Activated naive CD4-positive, alpha-beta T cell treated with anti-CD3 and anti-CD28 coated beads, Interleukin-2, amount 10 ng/mL, durations not matched to agents 7 days and 5 days (primary cell): Measurements from ENCODE around the gene TUBGCP6.

Experiments
- CTCF ChIA-PET: fragments of 350-600 bp; sonication (Branson Sonifier 250); formaldehyde crosslinking; loops from one replicate; lab custom pipeline; 2021; ENCODE audit warnings: antibody characterized with exemption; lab: Charles Lee
- DNase-seq: peaks from one replicate; pipeline ENCODE4 v3.0.0-alpha.2; 2020
- H3K27ac Mint-ChIP-seq: one replicate; pipeline ENCODE4 v1.8.0; 2021; ENCODE audit warnings: mild to moderate bottlenecking, moderate library complexity, mixed read lengths
- H3K27me3 Mint-ChIP-seq: one replicate; pipeline ENCODE4 v1.8.0; 2021; ENCODE audit warnings: mild to moderate bottlenecking, mixed read lengths
- H3K36me3 Mint-ChIP-seq: one replicate; pipeline ENCODE4 v1.8.0; 2021; ENCODE audit warnings: mixed read lengths
- H3K4me1 Mint-ChIP-seq: one replicate; pipeline ENCODE4 v1.8.0; 2021; ENCODE audit warnings: mixed read lengths
- H3K4me3 Mint-ChIP-seq: one replicate; pipeline ENCODE4 v1.8.0; 2021; ENCODE audit warnings: mild to moderate bottlenecking, moderate library complexity, mixed read lengths
- H3K9me3 Mint-ChIP-seq: one replicate; pipeline ENCODE4 v1.8.0; 2021; ENCODE audit warnings: mixed read lengths

Gene TUBGCP6

DNA sequence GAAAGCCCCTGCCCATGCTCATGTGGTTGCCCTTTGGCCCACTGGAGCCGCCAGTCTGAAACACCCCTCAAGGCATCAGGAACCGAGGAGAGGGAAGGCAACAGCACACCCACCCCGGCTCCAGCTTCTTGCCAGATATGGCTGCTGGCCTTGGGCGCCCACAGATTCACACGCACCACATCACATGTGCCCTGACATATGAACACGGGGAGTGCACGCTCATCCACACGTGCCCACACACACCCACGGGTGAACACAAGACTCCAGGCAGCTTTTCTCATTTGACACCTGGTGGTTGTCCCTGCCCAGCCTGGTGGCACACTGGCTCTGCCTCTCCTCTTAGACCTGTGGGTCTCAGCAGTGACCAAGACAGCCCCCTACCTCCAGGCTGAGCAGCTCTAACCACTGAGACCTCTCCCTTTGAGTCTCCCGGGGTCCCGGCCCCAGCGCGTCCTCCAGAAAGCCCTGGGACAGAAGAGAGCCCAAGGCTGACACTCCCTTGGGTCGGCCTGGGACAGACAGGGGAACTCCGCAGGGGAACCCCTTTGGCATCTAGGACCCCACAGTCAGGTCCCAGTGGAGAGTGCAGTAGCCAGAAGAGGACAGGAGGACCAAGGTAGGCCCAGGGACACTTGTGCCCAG is 19.4 kb upstream of the TUBGCP6 start:
- H3K27ac Mint-ChIP-seq: no peak overlapping the region
- peaks cover 17% of the 10 kb centered on the region for H3K4me1 Mint-ChIP-seq
- no peaks in the 10 kb centered on the region for H3K36me3 Mint-ChIP-seq
- no peaks in the 10 kb centered on the region for H3K9me3 Mint-ChIP-seq
- DNase-seq: no peak
- no peak overlapping the region for H3K4me3 Mint-ChIP-seq
- CTCF ChIA-PET: interaction anchor here (1.0 to 2.1 kb wide), 2 partner anchors 11 to 77 kb away, joined by 3 to 7 read pairs; no protein-coding TSS in a partner anchor
- H3K27me3 Mint-ChIP-seq: peaks cover 75% of the 10 kb centered on the region

DNA sequence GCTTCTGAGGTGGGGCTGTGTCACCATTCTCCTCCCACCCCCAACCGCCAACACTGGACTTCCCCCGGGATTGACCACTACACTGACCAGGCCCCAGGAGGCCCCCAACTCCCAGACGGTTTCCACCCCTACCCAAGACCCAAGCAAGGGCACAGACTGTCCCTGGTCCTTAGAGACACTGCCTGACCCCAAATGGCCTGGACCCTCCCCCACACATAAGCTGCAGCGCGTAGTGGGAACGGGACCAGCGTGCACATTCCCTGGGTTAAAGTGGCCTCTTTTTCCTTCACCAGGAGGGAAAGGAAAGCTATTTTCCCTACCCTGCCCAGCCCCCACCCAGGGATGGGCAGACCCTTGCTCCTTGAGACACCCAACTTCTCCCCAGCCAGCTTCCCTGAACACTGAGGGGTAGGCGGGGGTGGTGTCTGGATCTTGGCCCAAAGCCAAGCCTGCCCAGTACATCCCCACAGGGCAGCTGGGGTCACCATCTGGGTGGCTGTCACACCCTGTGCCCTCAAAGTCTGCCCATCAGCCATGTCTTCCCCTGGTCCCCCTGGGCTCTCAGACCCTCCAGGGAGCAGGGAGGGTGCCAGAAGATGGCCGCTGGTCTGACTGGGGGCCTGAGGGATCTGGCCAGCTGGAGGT is 18.3 kb upstream of the TUBGCP6 start:
- Mint-ChIP-seq H3K27ac (no peak overlapping the region), H3K4me1 (peaks cover 9% of the 10 kb centered on the region), H3K36me3 (no peaks in the 10 kb centered on the region), H3K27me3 (peaks cover 74% of the 10 kb centered on the region), H3K4me3 (no peak overlapping the region), H3K9me3 (no peaks in the 10 kb centered on the region)
- no peak for DNase-seq
- CTCF ChIA-PET: interaction anchor here (1.1 to 2.1 kb wide), 3 partner anchors 10 to 79 kb away, joined by 4 to 7 read pairs (median 5); partner anchors contain the start of gene HDAC10

DNA sequence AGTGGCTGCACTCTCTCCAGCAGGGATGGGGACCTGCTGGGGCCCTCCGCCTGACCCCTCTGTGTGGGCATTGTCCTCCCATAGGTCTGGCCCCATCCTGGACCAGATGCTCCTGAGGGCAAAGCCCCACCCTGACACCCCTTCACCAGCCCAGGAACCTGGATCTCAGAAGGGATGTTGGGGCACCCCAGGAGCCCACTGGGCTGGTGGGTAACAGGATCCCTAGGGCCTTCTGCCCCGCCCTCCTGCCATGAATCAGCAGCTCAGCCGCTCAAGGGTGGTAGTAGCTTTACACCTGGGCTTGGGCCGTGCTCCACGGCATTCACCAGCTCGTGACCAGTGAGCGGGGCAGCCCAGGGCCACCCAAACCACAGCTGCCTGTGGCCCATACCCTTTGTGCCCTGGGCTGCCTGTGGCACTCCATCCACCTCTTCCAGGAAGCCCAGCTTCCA is 17.7 kb upstream of the TUBGCP6 start:
- peaks cover 7% of the 10 kb centered on the region for H3K4me1 Mint-ChIP-seq
- peak overlapping the region; percentile 56 for H3K4me3 Mint-ChIP-seq
- DNase-seq: no peak
- H3K9me3 Mint-ChIP-seq: no peaks in the 10 kb centered on the region
- H3K36me3 Mint-ChIP-seq: no peaks in the 10 kb centered on the region
- CTCF ChIA-PET: interaction anchor here (1.1 to 2.1 kb wide), 3 partner anchors 10 to 80 kb away, joined by 4 to 7 read pairs (median 5); partner anchors contain the start of gene HDAC10
- peaks cover 73% of the 10 kb centered on the region for H3K27me3 Mint-ChIP-seq
- H3K27ac Mint-ChIP-seq: no peak overlapping the region

DNA sequence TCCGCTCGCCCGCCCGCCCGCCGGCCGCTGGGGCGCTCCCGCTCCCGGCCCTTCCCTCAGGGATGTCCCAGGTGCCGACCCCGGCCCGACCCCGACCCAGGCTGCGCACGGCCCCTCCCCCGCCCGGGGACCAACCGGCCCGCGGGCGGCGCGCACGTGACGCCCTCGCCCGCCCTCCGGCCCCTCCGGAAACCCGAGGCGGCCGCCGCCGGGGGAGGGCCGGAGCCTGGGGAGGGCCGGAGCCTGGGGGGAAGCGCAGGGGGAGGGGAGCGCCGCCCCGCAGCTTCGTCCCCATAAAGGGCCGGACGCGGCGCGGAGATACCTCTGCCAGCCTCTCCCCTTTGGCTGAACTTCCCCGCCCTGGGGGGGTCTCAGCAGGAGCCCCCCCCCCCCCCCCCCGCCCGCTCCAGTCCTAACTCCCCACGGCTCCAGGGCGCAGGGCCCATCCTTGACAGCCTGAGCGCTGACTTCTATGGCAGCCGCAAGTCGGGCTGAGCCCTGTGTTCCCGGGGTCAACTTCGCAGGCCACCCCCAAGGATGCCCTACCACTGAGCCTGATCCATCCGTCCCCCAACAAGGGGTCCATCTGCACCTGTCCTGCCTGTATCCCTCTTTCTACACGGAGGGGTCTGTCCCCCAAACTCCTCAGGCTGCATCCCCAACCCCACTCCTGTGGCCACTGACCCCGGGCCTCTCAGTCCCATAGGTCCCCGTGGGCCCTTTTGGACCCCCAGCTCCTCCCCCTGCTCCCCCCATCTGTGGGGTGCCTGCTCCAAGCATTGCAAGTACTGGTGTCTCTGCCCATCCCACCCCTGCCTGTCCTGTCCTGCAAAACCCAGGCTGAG is 17.0 kb upstream of the TUBGCP6 start, which contains the start of gene MAPK12:
TSS of gene MAPK12 (minus strand) at position 69 of the 845 bp plus-strand sequence. CDS start 174 bp downstream, outside the sequence.
- H3K27me3 Mint-ChIP-seq: peaks cover 76% of the 10 kb centered on the region
- CTCF ChIA-PET: interaction anchor here (1.1 to 2.1 kb wide), 4 partner anchors 9 to 80 kb away, joined by 3 to 7 read pairs (median 4); partner anchors contain the start of gene HDAC10
- H3K4me1 Mint-ChIP-seq: peaks cover 7% of the 10 kb centered on the region
- no peaks in the 10 kb centered on the region for H3K9me3 Mint-ChIP-seq
- H3K27ac Mint-ChIP-seq: no peak within 1 kb of the TSS
- DNase-seq: no peak
- H3K4me3 Mint-ChIP-seq: peak within 1 kb of the TSS; percentile 56
- H3K36me3 Mint-ChIP-seq: no peaks in the 10 kb centered on the region

DNA sequence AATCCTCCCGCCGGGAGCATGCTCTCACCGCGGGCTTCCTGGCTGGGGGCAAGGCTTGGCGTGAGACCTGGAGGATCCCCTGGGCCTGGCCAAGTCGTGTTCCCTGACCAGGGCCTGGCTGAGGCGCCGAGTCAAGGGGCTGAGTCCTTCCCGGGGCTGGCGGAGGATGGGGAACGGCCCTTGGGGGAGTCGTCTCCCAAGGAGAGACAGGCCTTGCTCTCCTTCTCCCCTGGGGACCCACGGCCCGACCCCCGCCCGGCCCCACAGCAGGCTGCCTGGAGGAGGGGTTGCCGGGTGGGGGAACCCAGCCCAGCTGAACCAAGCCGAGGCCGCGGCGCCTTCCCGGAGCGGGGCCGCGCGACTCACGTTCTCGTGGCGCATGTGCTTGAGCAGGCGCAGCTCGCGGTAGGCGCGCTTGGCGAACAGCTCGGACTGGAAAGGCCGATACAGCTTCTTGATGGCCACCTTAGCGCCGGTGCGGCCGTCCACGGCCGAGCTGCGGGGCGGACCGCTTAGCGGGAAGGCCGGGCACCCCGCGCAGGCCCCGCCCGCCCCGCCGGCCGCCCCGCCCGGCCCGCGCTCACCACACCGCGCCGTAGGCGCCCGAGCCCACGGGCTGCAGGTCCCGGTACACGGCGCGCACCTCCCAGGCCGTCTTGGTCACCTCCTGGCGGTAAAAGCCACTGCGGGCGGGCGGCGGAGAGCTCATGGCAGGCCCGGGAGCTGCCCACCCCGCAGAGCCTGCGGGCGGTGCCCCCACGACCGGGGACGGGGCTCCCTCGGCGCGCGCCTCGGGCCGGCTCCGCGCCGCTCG is 16.2 kb upstream of the TUBGCP6 start:
- DNase-seq: peak; percentile 50
- H3K27ac Mint-ChIP-seq: no peak overlapping the region
- H3K4me3 Mint-ChIP-seq: no peak overlapping the region
- no peaks in the 10 kb centered on the region for H3K9me3 Mint-ChIP-seq
- CTCF ChIA-PET: interaction anchor here (1.1 to 1.2 kb wide), 2 partner anchors 54 to 81 kb away, joined by 3 read pairs; no protein-coding TSS in a partner anchor
- H3K36me3 Mint-ChIP-seq: no peaks in the 10 kb centered on the region
- H3K27me3 Mint-ChIP-seq: peaks cover 72% of the 10 kb centered on the region
- peaks cover 7% of the 10 kb centered on the region for H3K4me1 Mint-ChIP-seq

DNA sequence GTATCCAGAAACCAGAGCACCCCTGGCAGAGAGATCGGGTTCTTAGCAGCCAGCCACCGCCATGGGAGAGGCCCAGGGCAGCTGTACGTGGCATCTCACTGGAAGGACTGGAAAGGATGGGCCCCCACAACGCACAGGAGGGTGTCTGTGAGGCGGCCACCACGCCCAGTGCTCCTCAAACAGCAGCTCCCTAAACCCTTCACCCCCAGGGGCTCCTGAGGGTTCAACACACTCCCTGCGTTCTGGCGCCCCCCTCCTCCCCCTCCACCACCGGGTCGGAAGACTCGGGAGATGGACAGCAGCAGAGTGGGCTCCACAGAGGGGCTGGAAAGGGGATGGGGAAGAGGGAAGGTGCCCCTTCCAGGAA is 15.6 kb upstream of the TUBGCP6 start:
- CTCF ChIA-PET: interaction anchor here (1.1 to 1.2 kb wide), 2 partner anchors 54 to 82 kb away, joined by 3 read pairs; no protein-coding TSS in a partner anchor
- Mint-ChIP-seq H3K27ac (no peak overlapping the region), H3K27me3 (peaks cover 70% of the 10 kb centered on the region), H3K9me3 (no peaks in the 10 kb centered on the region), H3K4me1 (peaks cover 7% of the 10 kb centered on the region), H3K36me3 (no peaks in the 10 kb centered on the region), H3K4me3 (no peak overlapping the region)
- no peak for DNase-seq

DNA sequence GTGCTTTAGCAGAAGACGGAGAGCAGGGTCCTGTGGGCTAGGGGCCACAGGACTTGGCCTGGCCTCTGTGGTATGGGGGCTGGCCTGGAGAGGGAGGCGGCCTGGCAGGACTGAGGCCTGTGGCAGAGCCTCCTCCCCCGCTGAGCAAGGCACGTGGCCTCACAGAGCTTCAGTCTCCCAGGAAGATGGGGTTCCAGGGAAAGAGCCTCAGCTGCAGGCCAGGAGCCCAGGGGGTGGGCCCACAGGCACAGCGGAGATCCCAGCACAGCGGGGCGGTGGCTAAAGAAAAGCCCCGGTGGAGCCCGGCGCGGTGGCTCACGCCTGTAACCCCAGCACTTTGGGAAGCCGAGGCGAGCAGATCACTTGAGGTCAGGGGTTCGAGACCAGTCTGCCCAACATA is 14.5 kb upstream of the TUBGCP6 start:
- H3K9me3 Mint-ChIP-seq: no peaks in the 10 kb centered on the region
- no peak for DNase-seq
- no peak overlapping the region for H3K4me3 Mint-ChIP-seq
- CTCF ChIA-PET: no interaction called here
- H3K4me1 Mint-ChIP-seq: peaks cover 7% of the 10 kb centered on the region
- no peaks in the 10 kb centered on the region for H3K36me3 Mint-ChIP-seq
- H3K27ac Mint-ChIP-seq: no peak overlapping the region
- H3K27me3 Mint-ChIP-seq: peaks cover 62% of the 10 kb centered on the region

DNA sequence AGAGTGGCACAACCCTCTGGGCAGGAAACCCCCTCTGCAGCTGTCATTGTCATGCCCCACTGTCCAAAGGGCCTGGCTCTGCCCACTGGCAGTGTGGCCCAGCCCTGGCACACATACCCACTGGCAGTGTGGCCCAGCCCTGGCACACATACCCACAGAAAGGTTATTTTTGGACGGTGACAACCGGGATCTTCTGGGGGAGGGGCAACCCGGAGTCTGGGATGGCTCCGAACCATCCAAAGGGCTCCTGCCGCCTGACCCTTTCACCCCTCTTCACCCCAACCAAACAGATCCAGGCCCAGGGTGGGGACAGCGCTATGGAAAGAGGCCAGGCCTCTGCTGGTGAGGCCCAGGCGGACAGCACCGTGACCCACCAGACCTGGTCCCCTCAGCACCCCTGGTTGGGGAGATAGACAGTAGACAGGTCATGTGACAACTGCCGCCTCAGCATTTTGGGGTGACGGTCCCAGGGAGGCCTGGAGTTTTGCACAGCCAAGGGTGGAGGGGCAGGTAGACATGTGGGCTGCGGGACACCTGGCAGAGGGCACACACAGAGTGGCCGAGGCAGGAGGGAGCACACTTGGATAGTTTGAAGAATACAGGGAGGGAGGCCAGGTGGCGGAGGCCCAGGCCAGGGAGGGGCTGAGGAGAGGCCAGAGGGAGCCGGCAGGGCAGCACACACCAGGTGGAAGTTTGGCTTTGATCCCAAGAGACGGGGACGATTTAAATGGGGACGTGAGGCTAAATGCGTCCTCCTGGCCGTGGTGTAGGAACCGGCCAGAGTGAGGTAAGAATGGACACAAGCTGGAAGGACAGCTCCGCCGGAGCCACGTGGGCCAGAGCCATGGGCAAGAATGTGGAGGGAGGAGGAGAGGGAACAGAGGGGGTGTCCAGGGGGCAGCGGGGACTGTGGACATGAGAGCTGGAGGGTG is 13.8 kb upstream of the TUBGCP6 start:
- no peaks in the 10 kb centered on the region for H3K36me3 Mint-ChIP-seq
- peaks cover 55% of the 10 kb centered on the region for H3K27me3 Mint-ChIP-seq
- H3K27ac Mint-ChIP-seq: no peak overlapping the region
- DNase-seq: no peak
- no peak overlapping the region for H3K4me3 Mint-ChIP-seq
- CTCF ChIA-PET: no interaction called here
- peaks cover 7% of the 10 kb centered on the region for H3K4me1 Mint-ChIP-seq
- H3K9me3 Mint-ChIP-seq: no peaks in the 10 kb centered on the region

DNA sequence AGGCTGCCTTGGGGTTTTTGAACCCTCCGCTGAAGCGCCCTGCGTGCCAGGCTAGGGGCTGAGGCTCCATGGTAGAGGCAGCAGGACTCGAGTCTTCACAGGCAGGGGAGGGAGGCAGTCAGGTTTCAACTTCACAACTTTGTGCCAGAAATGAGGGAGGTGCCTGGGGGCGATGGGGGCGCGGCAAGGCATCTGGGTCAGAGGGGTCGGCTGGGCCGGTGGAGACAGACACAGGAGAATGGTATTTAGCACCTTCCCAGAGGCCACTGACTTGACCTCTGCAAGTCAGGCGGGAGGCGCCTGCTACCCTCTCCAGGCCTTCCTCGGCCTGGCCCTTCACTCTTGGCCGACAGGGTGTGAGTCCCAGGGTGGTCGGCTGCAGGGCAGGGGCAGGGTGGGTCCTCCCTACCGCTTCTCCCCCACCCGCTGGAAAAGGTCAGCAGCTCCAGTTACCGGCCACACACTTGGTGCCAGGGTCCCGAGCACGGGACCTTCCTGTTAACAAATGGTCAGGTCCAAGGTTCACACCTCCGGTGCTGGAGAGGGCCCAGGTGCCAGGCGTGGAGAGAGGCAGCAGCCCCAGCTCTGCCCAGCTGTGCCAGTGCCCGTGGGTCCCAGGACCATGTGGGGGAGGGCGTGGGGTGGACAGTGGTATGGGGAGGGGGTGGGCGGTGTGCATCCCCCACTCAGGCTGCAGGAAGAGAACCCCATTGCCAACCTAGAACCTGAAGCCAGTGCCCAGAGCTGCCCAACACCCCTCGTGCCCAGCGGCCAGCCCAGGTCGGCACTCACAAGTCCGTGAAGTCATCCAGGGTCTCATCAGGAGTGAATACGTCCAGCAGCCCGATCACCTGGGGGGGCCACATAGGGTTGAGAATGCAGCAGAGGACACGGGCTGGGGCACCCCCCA is 12.9 kb upstream of the TUBGCP6 start:
- no peak for DNase-seq
- Mint-ChIP-seq H3K4me1 (peaks cover 7% of the 10 kb centered on the region), H3K36me3 (no peaks in the 10 kb centered on the region), H3K4me3 (no peak overlapping the region), H3K27me3 (peaks cover 46% of the 10 kb centered on the region), H3K27ac (no peak overlapping the region), H3K9me3 (no peaks in the 10 kb centered on the region)
- CTCF ChIA-PET: no interaction called here

DNA sequence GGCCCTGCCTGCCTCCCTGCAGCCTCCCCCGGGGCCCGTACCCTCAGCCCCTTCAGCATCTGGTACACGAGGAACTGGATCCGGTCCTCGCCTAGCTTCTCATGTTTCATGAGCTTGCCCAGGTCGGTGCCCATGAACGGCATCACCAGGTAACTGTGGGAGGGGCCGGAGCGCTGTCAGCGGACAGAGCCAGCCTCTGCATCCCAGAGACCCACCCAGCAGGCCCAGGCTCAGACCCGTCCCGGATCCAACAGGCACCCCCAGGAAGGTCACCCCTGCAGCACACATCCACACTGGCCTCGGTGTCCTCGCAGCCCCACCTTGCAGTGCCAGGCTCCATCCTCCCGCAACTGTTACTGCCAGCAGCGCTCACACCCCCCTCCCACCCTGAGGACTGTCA is 12.2 kb upstream of the TUBGCP6 start:
- Mint-ChIP-seq H3K9me3 (no peaks in the 10 kb centered on the region), H3K27ac (no peak overlapping the region), H3K4me1 (peaks cover 4% of the 10 kb centered on the region), H3K27me3 (peaks cover 40% of the 10 kb centered on the region), H3K4me3 (no peak overlapping the region), H3K36me3 (no peaks in the 10 kb centered on the region)
- DNase-seq: no peak
- CTCF ChIA-PET: no interaction called here

DNA sequence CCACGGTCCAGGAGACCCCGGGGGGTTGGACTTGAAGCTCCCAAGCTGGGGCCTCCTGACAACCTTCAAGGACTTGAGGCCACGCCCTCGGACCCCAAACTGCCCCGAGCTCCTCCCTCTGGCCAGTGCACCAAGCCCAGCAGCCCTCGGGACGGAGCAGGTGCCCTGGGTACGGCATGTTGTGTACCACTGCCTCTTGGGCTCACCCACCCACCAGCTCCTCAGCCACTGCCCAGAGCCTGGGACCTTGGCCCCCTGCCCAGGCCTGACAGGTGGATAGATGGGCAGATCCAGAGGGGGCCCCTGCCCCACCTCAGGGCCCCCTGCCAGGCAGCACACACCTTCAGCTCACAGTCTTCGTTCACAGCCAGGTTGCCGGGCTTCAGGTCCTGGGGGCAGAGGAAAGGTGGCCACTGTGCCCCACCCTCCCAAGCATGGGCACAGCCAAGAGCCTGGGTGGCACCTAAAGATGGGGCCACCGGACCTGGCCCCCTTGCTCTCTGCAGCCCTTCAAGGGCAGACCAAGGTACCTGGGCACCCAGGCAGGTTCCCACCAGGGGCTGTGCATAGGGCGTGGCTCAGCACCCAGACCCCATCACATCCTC is 11.5 kb upstream of the TUBGCP6 start:
- H3K27me3 Mint-ChIP-seq: peaks cover 36% of the 10 kb centered on the region
- no peak overlapping the region for H3K4me3 Mint-ChIP-seq
- no peak overlapping the region for H3K27ac Mint-ChIP-seq
- H3K36me3 Mint-ChIP-seq: no peaks in the 10 kb centered on the region
- no peak for DNase-seq
- H3K4me1 Mint-ChIP-seq: peaks cover 3% of the 10 kb centered on the region
- H3K9me3 Mint-ChIP-seq: no peaks in the 10 kb centered on the region
- CTCF ChIA-PET: no interaction called here
